Measurements from ENCODE around the gene JARID2.

DNA sequence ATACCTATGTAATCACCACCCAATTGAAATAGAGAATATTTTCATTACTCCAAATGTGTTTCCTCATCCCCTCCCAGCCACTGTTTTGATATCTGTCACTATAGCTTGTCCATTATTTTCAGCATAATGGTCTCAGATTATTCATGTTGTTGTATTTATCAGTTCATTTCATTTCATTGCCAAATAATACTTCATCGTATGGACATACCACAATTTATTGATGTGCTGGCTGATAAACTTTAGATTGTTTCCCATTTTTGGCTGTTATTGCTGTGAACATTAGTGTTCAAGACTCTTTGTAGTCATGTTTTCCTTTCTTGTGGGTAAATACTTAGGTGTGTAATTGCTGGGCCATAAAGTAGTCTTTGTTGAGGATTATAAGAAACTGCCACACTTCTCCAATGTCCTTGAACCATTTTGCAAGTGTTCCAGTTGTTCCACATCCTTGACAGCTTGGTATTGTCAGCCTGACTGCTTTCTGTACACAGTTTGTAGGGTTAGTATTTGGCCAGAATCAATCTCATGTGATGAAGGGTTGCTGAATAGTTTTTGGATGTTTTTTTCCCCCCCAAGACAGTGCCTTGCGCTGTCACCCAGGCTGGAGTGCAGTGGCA, 44.3 kb downstream of the JARID2 start:
- TF ChIP-seq POLR2AphosphoS5 (IDR thresholded peaks at IDR 0.05) = no peak
- TF ChIP-seq, protein P1, sequence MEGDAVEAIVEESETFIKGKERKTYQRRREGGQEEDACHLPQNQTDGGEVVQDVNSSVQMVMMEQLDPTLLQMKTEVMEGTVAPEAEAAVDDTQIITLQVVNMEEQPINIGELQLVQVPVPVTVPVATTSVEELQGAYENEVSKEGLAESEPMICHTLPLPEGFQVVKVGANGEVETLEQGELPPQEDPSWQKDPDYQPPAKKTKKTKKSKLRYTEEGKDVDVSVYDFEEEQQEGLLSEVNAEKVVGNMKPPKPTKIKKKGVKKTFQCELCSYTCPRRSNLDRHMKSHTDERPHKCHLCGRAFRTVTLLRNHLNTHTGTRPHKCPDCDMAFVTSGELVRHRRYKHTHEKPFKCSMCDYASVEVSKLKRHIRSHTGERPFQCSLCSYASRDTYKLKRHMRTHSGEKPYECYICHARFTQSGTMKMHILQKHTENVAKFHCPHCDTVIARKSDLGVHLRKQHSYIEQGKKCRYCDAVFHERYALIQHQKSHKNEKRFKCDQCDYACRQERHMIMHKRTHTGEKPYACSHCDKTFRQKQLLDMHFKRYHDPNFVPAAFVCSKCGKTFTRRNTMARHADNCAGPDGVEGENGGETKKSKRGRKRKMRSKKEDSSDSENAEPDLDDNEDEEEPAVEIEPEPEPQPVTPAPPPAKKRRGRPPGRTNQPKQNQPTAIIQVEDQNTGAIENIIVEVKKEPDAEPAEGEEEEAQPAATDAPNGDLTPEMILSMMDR (IDR thresholded peaks at IDR 0.05) = no peak
- TF ChIP-seq EP300 (IDR thresholded peaks at IDR 0.05) = no peak
